Endothelial cell (in vitro differentiated cells): ENCODE data around the gene MOB1A. TPM values are rescaled to one million over a fixed set of nuclear protein-coding genes. Genes with fewer than 3 reads are reported as not detected.
"Not testable (repeated sequence)": the region's sequence is repeated elsewhere in the genome, so short reads cannot be mapped to it uniquely, and the experiment has no call there.

ENCODE experiments used
- DNase-seq: peaks from one replicate; pipeline ENCODE4 v3.0.0; 2021; ENCODE audit warnings: low spot score
- H3K27ac Mint-ChIP-seq: one replicate; pipeline ENCODE4 v1.8.0; 2021; ENCODE audit warnings: mixed read lengths, inconsistent platforms; ENCODE audit not compliant: unreplicated experiment
- H3K27me3 Mint-ChIP-seq: one replicate; pipeline ENCODE4 v1.8.0; 2021; ENCODE audit warnings: mild to moderate bottlenecking, moderate library complexity, mixed read lengths, inconsistent platforms; ENCODE audit not compliant: unreplicated experiment
- H3K36me3 Mint-ChIP-seq: one replicate; pipeline ENCODE4 v1.8.0; 2021; ENCODE audit warnings: mild to moderate bottlenecking, low read depth, mixed read lengths, inconsistent platforms; ENCODE audit not compliant: unreplicated experiment
- H3K4me1 Mint-ChIP-seq: one replicate; pipeline ENCODE4 v1.8.0; 2021; ENCODE audit warnings: mild to moderate bottlenecking, mixed read lengths, inconsistent platforms; ENCODE audit not compliant: unreplicated experiment
- H3K4me3 Mint-ChIP-seq: one replicate; pipeline ENCODE4 v1.8.0; 2021; ENCODE audit warnings: mild to moderate bottlenecking, mixed read lengths, inconsistent platforms; ENCODE audit not compliant: unreplicated experiment
- H3K9me3 Mint-ChIP-seq: one replicate; pipeline ENCODE4 v1.8.0; 2021; ENCODE audit warnings: mixed read lengths, inconsistent platforms; ENCODE audit not compliant: unreplicated experiment
- total RNA-seq: library from RNA; stranded (reverse); fragmentation: NEBNext Ultra II Directional; extraction: Animal tissue kit (Norgen Biotek cat#: 25700); gene quantifications from one replicate; pipeline ENCODE4 v1.2.1, GENCODE V29; 2021; ENCODE audit not compliant: unreplicated experiment
- TF ChIP-seq, protein P1 (sequence below): fragments of 200-600 bp; sonication (generic); IDR thresholded peaks from one replicate; pipeline ENCODE4 v1.5.0; 2021; ENCODE audit warnings: antibody characterized with exemption; ENCODE audit not compliant: unreplicated experiment

MOB1A gene
- total RNA-seq, 1 donor from 2014 or later: 85.3 TPM

DNA sequence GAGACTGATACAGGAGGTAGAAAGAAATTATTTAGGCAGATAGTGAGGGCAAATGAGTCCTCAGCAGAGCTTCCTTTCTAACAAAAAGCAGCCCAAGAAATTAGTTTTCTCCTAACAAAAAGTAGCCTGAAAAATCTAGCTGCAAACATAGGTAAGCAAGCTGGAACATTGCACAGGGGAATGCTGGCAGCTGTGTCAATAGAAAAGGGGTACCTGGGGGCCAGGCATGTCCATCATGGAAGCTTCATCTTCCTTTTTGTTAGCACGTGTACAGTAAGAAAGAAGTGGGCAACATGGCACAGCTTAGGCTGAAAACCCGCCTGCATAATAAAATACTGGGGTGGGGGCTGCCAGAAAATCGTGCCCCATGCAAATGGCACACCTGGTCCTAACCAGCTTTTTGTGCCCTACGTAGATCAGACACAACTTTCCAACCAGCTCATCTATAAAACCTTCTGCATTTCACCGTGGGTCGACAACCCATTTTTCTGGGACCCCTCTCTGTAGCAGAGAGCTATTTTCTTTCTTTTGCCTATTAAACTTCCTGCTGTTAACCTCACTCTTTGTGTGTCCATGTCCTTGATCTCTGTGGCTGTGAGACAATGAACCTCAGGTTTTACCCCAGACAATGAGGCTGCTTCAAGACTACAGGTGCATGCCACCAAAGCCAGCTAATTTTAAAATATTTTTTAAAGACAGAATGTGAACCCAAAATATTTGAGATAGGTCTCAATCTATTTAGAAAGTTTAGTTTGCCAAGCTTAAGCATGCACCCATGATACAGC, 13.1 kb upstream of the MOB1A start:
- no peak for DNase-seq
- Mint-ChIP-seq H3K27me3 (peaks cover 2% of the 10 kb centered on the region), H3K27ac (no peak overlapping the region), H3K9me3 (no peaks in the 10 kb centered on the region), H3K36me3 (no peaks in the 10 kb centered on the region), H3K4me3 (no peak overlapping the region), H3K4me1 (peaks cover 7% of the 10 kb centered on the region)
- TF ChIP-seq, protein P1, sequence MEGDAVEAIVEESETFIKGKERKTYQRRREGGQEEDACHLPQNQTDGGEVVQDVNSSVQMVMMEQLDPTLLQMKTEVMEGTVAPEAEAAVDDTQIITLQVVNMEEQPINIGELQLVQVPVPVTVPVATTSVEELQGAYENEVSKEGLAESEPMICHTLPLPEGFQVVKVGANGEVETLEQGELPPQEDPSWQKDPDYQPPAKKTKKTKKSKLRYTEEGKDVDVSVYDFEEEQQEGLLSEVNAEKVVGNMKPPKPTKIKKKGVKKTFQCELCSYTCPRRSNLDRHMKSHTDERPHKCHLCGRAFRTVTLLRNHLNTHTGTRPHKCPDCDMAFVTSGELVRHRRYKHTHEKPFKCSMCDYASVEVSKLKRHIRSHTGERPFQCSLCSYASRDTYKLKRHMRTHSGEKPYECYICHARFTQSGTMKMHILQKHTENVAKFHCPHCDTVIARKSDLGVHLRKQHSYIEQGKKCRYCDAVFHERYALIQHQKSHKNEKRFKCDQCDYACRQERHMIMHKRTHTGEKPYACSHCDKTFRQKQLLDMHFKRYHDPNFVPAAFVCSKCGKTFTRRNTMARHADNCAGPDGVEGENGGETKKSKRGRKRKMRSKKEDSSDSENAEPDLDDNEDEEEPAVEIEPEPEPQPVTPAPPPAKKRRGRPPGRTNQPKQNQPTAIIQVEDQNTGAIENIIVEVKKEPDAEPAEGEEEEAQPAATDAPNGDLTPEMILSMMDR: no peak

DNA sequence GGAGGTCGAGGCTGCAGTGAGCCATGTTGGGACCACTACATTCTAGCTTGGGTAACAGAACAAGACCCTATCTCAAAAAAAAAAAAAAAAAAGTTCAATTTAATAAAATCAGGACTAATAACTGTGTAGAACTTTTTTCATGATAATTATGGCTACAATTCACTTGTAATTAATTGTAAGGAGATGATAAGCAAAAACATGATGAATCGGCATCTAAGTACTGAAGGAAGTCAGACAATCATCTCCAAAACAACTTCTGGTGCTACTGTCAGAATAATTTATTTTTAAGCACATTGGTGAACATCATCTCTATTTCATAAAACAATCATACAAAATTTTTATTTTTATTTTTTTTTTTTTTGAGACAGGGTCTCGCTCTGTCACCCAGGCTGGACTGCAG, 10.0 kb upstream of the MOB1A start:
- no peak for DNase-seq
- TF ChIP-seq, protein P1: no peak
- Mint-ChIP-seq H3K36me3 (no peaks in the 10 kb centered on the region), H3K4me3 (no peak overlapping the region), H3K27ac (no peak overlapping the region), H3K27me3 (no peaks in the 10 kb centered on the region), H3K9me3 (no peaks in the 10 kb centered on the region), H3K4me1 (peaks cover 19% of the 10 kb centered on the region)

DNA sequence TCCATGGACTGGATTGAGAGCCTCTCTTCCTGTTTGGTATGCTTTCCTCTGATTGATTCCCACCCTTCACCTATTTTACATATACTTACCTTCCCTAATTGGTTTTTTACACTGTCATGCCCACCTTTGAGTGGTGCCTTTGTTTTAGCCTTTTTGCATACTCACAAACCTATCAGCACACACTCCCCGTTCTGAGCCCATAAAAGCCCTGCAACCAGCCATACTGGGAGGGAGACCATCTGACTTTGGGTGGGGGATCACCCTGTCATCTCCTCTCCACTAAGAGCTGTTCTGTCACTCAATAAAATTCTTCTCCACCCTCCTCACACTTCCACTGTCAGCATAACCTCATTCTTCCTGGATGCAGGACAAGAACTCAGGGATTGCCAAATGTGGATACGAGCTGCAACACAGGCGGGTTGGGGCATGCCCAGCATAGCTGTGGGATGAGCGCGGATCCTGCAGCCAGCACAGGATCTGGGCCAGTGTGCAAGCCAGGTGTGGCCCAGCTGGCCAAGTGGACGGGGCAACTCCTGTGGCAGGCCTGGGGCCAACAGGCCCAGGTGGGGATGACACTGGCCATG, 9.4 kb upstream of the MOB1A start:
- no peaks in the 10 kb centered on the region for H3K36me3 Mint-ChIP-seq
- H3K27me3 Mint-ChIP-seq: no peaks in the 10 kb centered on the region
- no peak overlapping the region for H3K27ac Mint-ChIP-seq
- no peak for DNase-seq
- TF ChIP-seq, protein P1: no peak
- H3K9me3 Mint-ChIP-seq: no peaks in the 10 kb centered on the region
- peaks cover 19% of the 10 kb centered on the region for H3K4me1 Mint-ChIP-seq
- H3K4me3 Mint-ChIP-seq: no peak overlapping the region

DNA sequence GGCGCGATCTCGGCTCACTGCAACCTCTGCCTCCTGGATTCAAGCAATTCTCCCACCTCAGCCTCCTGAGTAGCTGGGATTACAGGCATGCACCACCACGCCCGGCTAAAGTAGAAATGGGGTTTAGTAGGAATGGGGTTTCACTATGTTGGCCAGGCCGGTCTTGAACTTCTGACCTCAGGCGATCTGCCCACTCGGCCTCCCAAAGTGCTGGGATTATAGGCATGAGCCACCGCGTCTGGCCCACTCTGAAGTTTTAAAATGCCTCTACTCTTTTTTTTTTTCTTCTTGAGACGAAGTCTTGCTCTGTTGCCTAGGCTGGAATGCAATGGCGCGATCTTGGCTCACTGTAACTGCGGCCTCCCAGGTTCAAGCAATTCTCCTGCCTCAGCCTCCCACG, 8.0 kb upstream of the MOB1A start:
- H3K36me3 Mint-ChIP-seq, H3K27ac Mint-ChIP-seq, H3K9me3 Mint-ChIP-seq, H3K27me3 Mint-ChIP-seq, H3K4me3 Mint-ChIP-seq, DNase-seq: not testable (repeated sequence)
- H3K4me1 Mint-ChIP-seq: peaks cover 19% of the 10 kb centered on the region

GRCh38 chr2:74186038-74186437, 7.4 kb upstream of the MOB1A start:
- TF ChIP-seq, protein P1: no peak
- H3K9me3 Mint-ChIP-seq: no peaks in the 10 kb centered on the region
- H3K27me3 Mint-ChIP-seq: no peaks in the 10 kb centered on the region
- H3K4me3 Mint-ChIP-seq: no peak overlapping the region
- H3K4me1 Mint-ChIP-seq: peaks cover 19% of the 10 kb centered on the region
- no peak for DNase-seq
- peak overlapping the region; percentile 83 for H3K27ac Mint-ChIP-seq
- no peaks in the 10 kb centered on the region for H3K36me3 Mint-ChIP-seq
